Thoracic aorta (tissue), 2 donors: ENCODE data around the gene SEM1. TPM values are rescaled to one million over a fixed set of nuclear protein-coding genes. Genes with fewer than 3 reads are reported as not detected.
A peak's percentile ranks its signal among the peaks of the same experiment; 100 is the strongest.

ENCODE experiments used
- ATAC-seq: fragments of 150-250 bp; one replicate; pipeline ENCODE4 v1.8.0; 2017; ENCODE audit warnings: low read depth; ENCODE audit not compliant: insufficient number of reproducible peaks, low FRiP score
- DNase-seq: peaks from one replicate; pipeline ENCODE4 v3.0.0-alpha.2; 2020; ENCODE audit warnings: low spot score
- H3K27ac ChIP-seq, 2 donors: fragments of 200-600 bp; sonication (generic); 1 replicate in 1 of 2; 2 replicates in 1 of 2; pipeline ENCODE4 v1.5.1; 2016; ENCODE audit warnings: mild to moderate bottlenecking in 2 of 2, moderate library complexity in 2 of 2
- H3K27me3 ChIP-seq: fragments of 200-600 bp; sonication (generic); replicated peaks from 2 replicates; pipeline ENCODE4 v1.6.0; 2016; ENCODE audit warnings: mild to moderate bottlenecking; ENCODE audit not compliant: insufficient read depth
- H3K36me3 ChIP-seq: fragments of 200-600 bp; sonication (generic); one replicate; pipeline ENCODE4 v1.5.1; 2016
- H3K4me1 ChIP-seq, 2 donors: fragments of 200-600 bp; sonication (generic); 1 replicate in 1 of 2; 2 replicates in 1 of 2; pipeline versions ENCODE4 v1.5.1 to v1.6.0; 2016; ENCODE audit warnings: low read depth in 2 of 2, mild to moderate bottlenecking in 1 of 2; ENCODE audit not compliant: control insufficient read depth in 1 of 2
- H3K4me3 ChIP-seq: fragments of 200-600 bp; sonication (generic); 2 replicates; pipeline ENCODE4 v1.5.1; 2016; ENCODE audit warnings: mild to moderate bottlenecking
- H3K9me3 ChIP-seq: fragments of 200-600 bp; sonication (generic); 2 replicates; pipeline ENCODE4 v1.5.1; 2016
- total RNA-seq, 2 donors: library from RNA; depleted of rRNA; stranded (reverse); fragments of >200 nt; gene quantifications; one replicate each; pipeline versions ENCODE4 v1.1.0 to v1.2.3, GENCODE V29; 2016
- TF ChIP-seq, protein P1 (sequence below): fragments of 200-600 bp; sonication (generic); IDR thresholded peaks from one replicate; pipeline ENCODE4 v1.5.1; 2019; ENCODE audit warnings: antibody characterized with exemption

SEM1 gene
- total RNA-seq, 2 donors from 2014 or later, result 11.1 to 73.9 TPM

GRCh38 chr7:96718107-96719003, 8.7 kb upstream of the SEM1 start:
- no peaks in the 10 kb centered on the region for H3K4me1 ChIP-seq
- no peak overlapping the region for H3K27ac ChIP-seq
- TF ChIP-seq, protein P1, sequence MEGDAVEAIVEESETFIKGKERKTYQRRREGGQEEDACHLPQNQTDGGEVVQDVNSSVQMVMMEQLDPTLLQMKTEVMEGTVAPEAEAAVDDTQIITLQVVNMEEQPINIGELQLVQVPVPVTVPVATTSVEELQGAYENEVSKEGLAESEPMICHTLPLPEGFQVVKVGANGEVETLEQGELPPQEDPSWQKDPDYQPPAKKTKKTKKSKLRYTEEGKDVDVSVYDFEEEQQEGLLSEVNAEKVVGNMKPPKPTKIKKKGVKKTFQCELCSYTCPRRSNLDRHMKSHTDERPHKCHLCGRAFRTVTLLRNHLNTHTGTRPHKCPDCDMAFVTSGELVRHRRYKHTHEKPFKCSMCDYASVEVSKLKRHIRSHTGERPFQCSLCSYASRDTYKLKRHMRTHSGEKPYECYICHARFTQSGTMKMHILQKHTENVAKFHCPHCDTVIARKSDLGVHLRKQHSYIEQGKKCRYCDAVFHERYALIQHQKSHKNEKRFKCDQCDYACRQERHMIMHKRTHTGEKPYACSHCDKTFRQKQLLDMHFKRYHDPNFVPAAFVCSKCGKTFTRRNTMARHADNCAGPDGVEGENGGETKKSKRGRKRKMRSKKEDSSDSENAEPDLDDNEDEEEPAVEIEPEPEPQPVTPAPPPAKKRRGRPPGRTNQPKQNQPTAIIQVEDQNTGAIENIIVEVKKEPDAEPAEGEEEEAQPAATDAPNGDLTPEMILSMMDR, result no peak
- no peak overlapping the region for H3K4me3 ChIP-seq
- ATAC-seq (no peak), DNase-seq (no peak)
- peaks cover 4% of the 10 kb centered on the region for H3K27me3 ChIP-seq
- no peaks in the 10 kb centered on the region for H3K9me3 ChIP-seq
- no peaks in the 10 kb centered on the region for H3K36me3 ChIP-seq

DNA sequence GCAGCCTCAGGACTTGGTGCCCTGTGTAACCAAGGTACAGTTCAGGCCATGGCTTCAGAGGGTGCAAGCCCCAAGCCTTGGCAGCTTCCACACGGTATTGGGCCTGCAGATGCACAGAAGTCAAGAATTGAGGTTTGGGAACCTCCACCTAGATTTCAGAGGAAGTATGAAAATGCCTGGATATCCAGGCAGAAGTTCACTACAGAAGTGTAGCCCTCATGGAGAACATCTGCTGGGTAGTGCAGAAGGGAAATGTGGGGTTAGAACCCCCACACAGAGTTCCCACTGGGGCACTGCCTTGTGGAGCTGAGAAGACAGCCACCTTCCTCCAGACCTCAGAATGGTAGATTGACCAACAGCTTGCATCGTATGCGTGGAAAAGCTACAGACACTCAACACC, 3.4 kb upstream of the SEM1 start:
- DNase-seq (no peak), ATAC-seq (no peak)
- Histone ChIP-seq H3K27me3 (peaks cover 4% of the 10 kb centered on the region), H3K27ac (no peak overlapping the region), H3K4me1 (peaks cover 10 to 13% of the 10 kb centered on the region in 2 donors), H3K9me3 (no peaks in the 10 kb centered on the region), H3K4me3 (no peak overlapping the region), H3K36me3 (no peaks in the 10 kb centered on the region)
- TF ChIP-seq, protein P1, result no peak

DNA sequence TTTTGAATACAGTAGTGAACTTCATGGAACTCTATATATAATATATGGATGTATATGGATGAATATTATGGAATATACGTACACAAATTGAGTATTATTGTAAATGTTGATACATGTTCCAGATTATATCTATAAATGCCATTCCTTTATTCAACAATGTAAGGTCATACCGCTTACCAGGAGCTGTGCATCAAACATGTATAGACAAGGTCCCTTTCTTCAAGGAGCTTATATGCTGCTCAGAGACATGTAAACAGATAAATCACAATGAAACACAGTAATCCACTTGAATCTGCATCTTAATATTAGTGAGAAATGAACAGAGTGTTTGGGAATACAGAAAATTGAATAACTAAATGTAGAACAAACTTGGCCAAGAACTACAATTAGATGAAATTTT, 898 bp upstream of the SEM1 start:
- H3K9me3 ChIP-seq, result no peaks in the 10 kb centered on the region
- DNase-seq, result no peak
- H3K4me3 ChIP-seq, result peak overlapping the region; percentile 81
- H3K4me1 ChIP-seq, result peaks cover 20 to 21% of the 10 kb centered on the region in 2 donors
- no peaks in the 10 kb centered on the region for H3K36me3 ChIP-seq
- ATAC-seq, result no peak
- no peaks in the 10 kb centered on the region for H3K27me3 ChIP-seq
- TF ChIP-seq, protein P1, result no peak
- no peak overlapping the region for H3K27ac ChIP-seq

DNA sequence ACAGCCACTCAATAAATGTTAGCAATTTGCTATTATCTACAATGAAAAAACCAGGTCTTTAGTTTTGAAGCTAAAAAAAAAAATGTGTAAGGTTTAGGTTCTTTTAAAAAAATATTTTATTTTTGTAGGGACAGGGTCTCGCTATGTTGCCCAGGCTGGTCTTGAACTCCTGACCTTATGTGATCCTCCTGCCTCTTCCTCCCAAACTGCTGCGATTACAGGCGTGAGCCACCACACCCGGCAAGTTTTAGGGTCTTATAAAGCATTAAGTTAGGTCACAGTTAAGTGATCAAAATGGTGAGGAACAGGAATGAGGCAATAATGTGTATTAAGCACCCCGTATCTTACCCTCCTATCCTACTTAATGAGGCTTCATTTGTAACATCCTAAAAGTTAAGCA, 774 bp downstream of the SEM1 start:
- TF ChIP-seq, protein P1, result no peak
- Histone ChIP-seq H3K36me3 (peaks cover 4% of the 10 kb centered on the region), H3K27ac (peak overlapping the region in 1 of 2 donors; percentile 79), H3K4me3 (peak overlapping the region; percentile 81), H3K4me1 (peaks cover 20 to 26% of the 10 kb centered on the region in 2 donors), H3K27me3 (no peaks in the 10 kb centered on the region), H3K9me3 (no peaks in the 10 kb centered on the region)
- ATAC-seq, result no peak
- no peak for DNase-seq

DNA sequence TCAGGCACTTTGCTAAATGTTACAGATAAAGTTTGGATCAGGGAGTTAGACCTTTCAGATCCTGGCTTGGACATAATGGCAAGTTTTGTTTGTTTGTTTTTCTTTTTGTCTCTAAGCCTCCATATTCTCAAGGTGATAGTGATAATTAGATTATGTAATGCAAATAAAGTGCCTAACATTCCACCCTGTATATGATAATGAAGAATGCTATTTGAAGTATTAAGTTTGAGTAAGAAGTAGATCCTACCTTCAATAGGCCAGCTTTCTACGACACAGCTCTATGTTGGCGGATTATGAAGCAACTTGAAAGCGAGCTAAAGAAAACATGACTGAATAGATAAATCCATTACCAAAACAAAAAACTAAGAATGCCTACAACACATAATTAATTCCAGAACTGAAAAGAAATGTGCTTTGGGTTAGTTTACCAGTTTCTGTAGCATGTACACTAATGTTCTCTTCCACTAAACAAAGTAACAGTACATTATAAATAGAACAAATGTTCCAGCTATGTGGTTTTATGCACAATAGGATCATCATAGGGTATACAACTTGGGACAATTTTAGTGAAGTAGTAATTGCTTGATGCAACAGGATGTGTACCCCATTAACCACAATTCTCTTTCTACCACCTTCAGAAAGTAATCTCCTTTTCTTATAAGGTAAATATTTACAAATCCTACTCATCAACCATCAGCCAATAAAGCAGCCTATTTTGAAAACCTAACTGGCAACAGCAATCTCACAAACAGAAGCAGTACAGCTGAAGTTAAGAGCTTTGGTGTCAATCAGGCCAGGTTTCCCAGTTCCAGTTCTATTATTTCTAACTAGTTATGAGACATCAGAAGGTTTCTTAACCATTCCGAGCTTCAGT, 1.5 kb downstream of the SEM1 start:
- TF ChIP-seq, protein P1, result no peak
- peak overlapping the region; percentile 81 for H3K4me3 ChIP-seq
- no peak for ATAC-seq

More for the DNA sequence above, 1.5 kb downstream of the SEM1 start:
- Histone ChIP-seq H3K4me1 (peaks cover 20 to 26% of the 10 kb centered on the region in 2 donors), H3K27me3 (no peaks in the 10 kb centered on the region), H3K36me3 (peaks cover 4% of the 10 kb centered on the region), H3K9me3 (no peaks in the 10 kb centered on the region), H3K27ac (no peak overlapping the region)
- DNase-seq, result no peak
